OCI-M1 (cell line): ENCODE data around the gene PLEKHA8.

ENCODE experiments used
- DNase-seq: peaks from one replicate; lab custom pipeline; 2025; lab: John Stamatoyannopoulos, UW

The PLEKHA8 gene

GRCh38 chr7:30146127-30146612 lies 118.0 kb downstream of the PLEKHA8 start:
- peak; percentile 65 for DNase-seq

- no peak for DNase-seq
These were observed 119.0 kb downstream of the PLEKHA8 start for GRCh38 chr7:30147223-30147622.

GRCh38 chr7:30147785-30148184 lies 119.6 kb downstream of the PLEKHA8 start:
- no peak for DNase-seq

- DNase-seq, result no peak
These were observed 120.2 kb downstream of the PLEKHA8 start for GRCh38 chr7:30148426-30148825.

GRCh38 chr7:30148951-30149459 lies 120.8 kb downstream of the PLEKHA8 start:
- no peak for DNase-seq

GRCh38 chr7:30149640-30150272 lies 121.5 kb downstream of the PLEKHA8 start:
- DNase-seq, result no peak

- DNase-seq, result no peak
These were observed 122.5 kb downstream of the PLEKHA8 start for GRCh38 chr7:30150711-30151110.

GRCh38 chr7:30154111-30154587 lies 125.9 kb downstream of the PLEKHA8 start:
- peak; percentile 58 for DNase-seq

- DNase-seq, result no peak
These were observed 127.3 kb downstream of the PLEKHA8 start for GRCh38 chr7:30155481-30155880.

- DNase-seq, result no peak
These were observed 129.0 kb downstream of the PLEKHA8 start for GRCh38 chr7:30157204-30157603.

- no peak for DNase-seq
These were observed 131.0 kb downstream of the PLEKHA8 start for GRCh38 chr7:30159163-30159562.

- peak; percentile 64 for DNase-seq
These were observed 131.5 kb downstream of the PLEKHA8 start for GRCh38 chr7:30159698-30160143.

GRCh38 chr7:30160329-30160728 lies 132.1 kb downstream of the PLEKHA8 start:
- peak; percentile 19 for DNase-seq

- peak; percentile 69 for DNase-seq
These were observed 133.9 kb downstream of the PLEKHA8 start for GRCh38 chr7:30162133-30162532.

- peak; percentile 47 for DNase-seq
These were observed 134.5 kb downstream of the PLEKHA8 start for GRCh38 chr7:30162622-30163124.

GRCh38 chr7:30163231-30163894 lies 135.2 kb downstream of the PLEKHA8 start:
- peak; percentile 67 for DNase-seq

- peak; percentile 67 for DNase-seq
These were observed 136.4 kb downstream of the PLEKHA8 start for GRCh38 chr7:30164567-30164966.

- no peak for DNase-seq
These were observed 137.4 kb downstream of the PLEKHA8 start for GRCh38 chr7:30165590-30165989.

- DNase-seq, result no peak
These were observed 138.1 kb downstream of the PLEKHA8 start for GRCh38 chr7:30166155-30166840.

- DNase-seq, result no peak
These were observed 138.6 kb downstream of the PLEKHA8 start for GRCh38 chr7:30166841-30167235.

- no peak for DNase-seq
These were observed 139.7 kb downstream of the PLEKHA8 start for GRCh38 chr7:30167901-30168300.

GRCh38 chr7:30168835-30169573 lies 140.8 kb downstream of the PLEKHA8 start:
- DNase-seq, result no peak
